ENCODE measurements around the gene IFITM1. TPM values are rescaled to one million over a fixed set of nuclear protein-coding genes. Genes with fewer than 3 reads are reported as not detected.

Gene IFITM1
- total and polyA plus RNA-seq, 9 of the 15 experiments (the other 6 are each of a cell fraction or from before 2014, with no cell fraction given), result 691 to 5,579 (median 974) TPM

DNA sequence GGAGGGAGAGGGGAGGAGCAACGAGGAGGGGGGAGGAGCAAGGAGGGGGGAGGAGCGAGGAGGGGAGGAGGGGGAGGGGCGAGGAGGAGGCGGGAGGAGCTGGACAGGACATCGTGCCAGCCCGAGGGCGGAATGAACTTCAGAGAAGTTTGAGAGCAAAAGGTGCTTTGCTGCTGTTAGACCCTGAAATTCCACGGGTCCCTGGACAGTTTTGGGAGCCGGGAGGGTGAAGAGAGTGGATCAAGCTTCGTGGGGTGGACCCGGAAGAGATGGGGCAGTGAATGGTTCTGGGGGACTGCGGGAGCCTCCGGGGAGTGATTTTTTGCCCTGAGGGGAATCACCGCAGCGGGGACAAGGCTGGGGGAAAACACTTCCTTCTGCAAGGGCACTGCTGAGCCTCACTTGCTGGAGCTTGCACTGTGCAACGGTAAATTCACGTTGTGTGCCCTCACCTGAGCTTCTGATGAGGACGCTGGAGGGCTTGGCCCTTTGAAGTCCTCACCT, 46.3 kb upstream of the IFITM1 start (continued):
- TF ChIP-seq, protein P1, sequence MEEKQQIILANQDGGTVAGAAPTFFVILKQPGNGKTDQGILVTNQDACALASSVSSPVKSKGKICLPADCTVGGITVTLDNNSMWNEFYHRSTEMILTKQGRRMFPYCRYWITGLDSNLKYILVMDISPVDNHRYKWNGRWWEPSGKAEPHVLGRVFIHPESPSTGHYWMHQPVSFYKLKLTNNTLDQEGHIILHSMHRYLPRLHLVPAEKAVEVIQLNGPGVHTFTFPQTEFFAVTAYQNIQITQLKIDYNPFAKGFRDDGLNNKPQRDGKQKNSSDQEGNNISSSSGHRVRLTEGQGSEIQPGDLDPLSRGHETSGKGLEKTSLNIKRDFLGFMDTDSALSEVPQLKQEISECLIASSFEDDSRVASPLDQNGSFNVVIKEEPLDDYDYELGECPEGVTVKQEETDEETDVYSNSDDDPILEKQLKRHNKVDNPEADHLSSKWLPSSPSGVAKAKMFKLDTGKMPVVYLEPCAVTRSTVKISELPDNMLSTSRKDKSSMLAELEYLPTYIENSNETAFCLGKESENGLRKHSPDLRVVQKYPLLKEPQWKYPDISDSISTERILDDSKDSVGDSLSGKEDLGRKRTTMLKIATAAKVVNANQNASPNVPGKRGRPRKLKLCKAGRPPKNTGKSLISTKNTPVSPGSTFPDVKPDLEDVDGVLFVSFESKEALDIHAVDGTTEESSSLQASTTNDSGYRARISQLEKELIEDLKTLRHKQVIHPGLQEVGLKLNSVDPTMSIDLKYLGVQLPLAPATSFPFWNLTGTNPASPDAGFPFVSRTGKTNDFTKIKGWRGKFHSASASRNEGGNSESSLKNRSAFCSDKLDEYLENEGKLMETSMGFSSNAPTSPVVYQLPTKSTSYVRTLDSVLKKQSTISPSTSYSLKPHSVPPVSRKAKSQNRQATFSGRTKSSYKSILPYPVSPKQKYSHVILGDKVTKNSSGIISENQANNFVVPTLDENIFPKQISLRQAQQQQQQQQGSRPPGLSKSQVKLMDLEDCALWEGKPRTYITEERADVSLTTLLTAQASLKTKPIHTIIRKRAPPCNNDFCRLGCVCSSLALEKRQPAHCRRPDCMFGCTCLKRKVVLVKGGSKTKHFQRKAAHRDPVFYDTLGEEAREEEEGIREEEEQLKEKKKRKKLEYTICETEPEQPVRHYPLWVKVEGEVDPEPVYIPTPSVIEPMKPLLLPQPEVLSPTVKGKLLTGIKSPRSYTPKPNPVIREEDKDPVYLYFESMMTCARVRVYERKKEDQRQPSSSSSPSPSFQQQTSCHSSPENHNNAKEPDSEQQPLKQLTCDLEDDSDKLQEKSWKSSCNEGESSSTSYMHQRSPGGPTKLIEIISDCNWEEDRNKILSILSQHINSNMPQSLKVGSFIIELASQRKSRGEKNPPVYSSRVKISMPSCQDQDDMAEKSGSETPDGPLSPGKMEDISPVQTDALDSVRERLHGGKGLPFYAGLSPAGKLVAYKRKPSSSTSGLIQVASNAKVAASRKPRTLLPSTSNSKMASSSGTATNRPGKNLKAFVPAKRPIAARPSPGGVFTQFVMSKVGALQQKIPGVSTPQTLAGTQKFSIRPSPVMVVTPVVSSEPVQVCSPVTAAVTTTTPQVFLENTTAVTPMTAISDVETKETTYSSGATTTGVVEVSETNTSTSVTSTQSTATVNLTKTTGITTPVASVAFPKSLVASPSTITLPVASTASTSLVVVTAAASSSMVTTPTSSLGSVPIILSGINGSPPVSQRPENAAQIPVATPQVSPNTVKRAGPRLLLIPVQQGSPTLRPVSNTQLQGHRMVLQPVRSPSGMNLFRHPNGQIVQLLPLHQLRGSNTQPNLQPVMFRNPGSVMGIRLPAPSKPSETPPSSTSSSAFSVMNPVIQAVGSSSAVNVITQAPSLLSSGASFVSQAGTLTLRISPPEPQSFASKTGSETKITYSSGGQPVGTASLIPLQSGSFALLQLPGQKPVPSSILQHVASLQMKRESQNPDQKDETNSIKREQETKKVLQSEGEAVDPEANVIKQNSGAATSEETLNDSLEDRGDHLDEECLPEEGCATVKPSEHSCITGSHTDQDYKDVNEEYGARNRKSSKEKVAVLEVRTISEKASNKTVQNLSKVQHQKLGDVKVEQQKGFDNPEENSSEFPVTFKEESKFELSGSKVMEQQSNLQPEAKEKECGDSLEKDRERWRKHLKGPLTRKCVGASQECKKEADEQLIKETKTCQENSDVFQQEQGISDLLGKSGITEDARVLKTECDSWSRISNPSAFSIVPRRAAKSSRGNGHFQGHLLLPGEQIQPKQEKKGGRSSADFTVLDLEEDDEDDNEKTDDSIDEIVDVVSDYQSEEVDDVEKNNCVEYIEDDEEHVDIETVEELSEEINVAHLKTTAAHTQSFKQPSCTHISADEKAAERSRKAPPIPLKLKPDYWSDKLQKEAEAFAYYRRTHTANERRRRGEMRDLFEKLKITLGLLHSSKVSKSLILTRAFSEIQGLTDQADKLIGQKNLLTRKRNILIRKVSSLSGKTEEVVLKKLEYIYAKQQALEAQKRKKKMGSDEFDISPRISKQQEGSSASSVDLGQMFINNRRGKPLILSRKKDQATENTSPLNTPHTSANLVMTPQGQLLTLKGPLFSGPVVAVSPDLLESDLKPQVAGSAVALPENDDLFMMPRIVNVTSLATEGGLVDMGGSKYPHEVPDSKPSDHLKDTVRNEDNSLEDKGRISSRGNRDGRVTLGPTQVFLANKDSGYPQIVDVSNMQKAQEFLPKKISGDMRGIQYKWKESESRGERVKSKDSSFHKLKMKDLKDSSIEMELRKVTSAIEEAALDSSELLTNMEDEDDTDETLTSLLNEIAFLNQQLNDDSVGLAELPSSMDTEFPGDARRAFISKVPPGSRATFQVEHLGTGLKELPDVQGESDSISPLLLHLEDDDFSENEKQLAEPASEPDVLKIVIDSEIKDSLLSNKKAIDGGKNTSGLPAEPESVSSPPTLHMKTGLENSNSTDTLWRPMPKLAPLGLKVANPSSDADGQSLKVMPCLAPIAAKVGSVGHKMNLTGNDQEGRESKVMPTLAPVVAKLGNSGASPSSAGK (IDR thresholded peaks at IDR 0.05), result peak; percentile 76; the same call in 1 of the 2 replicates
- TF ChIP-seq, protein P2, sequence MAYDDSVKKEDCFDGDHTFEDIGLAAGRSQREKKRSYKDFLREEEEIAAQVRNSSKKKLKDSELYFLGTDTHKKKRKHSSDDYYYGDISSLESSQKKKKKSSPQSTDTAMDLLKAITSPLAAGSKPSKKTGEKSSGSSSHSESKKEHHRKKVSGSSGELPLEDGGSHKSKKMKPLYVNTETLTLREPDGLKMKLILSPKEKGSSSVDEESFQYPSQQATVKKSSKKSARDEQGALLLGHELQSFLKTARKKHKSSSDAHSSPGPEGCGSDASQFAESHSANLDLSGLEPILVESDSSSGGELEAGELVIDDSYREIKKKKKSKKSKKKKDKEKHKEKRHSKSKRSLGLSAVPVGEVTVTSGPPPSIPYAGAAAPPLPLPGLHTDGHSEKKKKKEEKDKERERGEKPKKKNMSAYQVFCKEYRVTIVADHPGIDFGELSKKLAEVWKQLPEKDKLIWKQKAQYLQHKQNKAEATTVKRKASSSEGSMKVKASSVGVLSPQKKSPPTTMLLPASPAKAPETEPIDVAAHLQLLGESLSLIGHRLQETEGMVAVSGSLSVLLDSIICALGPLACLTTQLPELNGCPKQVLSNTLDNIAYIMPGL (CRISPR knock-in tag; IDR thresholded peaks at IDR 0.05), result no peak
- peak; percentile 64; the same call in 1 of the 2 replicates for TF ChIP-seq ZNF589 (CRISPR knock-in tag; IDR thresholded peaks at IDR 0.05; ENCODE audit: low read depth)
- TF ChIP-seq OTX1 (CRISPR knock-in tag; IDR thresholded peaks at IDR 0.05), result 0 out of 2 replicates have a peak, but pooled peaks have one; percentile 42
- TF ChIP-seq ELF1 (tag; IDR thresholded peaks at IDR 0.05), result 0 out of 2 replicates have a peak, but pooled peaks have one; percentile 35
- peak; percentile 79; the same call in 1 of the 2 replicates for TF ChIP-seq L3MBTL2 (IDR thresholded peaks at IDR 0.05)
- no peak for TF ChIP-seq ZNF766 (CRISPR knock-in tag; conservative IDR thresholded peaks at IDR 0.05)
- TF ChIP-seq TARDBP (IDR thresholded peaks at IDR 0.05), result 0 out of 2 replicates have a peak, but pooled peaks have one; percentile 22
- TF ChIP-seq, protein P3, sequence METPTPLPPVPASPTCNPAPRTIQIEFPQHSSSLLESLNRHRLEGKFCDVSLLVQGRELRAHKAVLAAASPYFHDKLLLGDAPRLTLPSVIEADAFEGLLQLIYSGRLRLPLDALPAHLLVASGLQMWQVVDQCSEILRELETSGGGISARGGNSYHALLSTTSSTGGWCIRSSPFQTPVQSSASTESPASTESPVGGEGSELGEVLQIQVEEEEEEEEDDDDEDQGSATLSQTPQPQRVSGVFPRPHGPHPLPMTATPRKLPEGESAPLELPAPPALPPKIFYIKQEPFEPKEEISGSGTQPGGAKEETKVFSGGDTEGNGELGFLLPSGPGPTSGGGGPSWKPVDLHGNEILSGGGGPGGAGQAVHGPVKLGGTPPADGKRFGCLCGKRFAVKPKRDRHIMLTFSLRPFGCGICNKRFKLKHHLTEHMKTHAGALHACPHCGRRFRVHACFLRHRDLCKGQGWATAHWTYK (CRISPR knock-in tag; IDR thresholded peaks at IDR 0.05), result peak; percentile 32; the same call in 1 of the 2 replicates
- 0 out of 2 replicates have a peak, but pooled peaks have one; percentile 3 for TF ChIP-seq ZFP1 (CRISPR knock-in tag; IDR thresholded peaks at IDR 0.05)
- peak; percentile 87 for TF ChIP-seq PCBP1 (IDR thresholded peaks at IDR 0.05; ENCODE audit: low read depth, low read length, poor library complexity, severe bottlenecking)
- 0 out of 3 replicates have a peak, but pooled peaks of 1 of the 2 experiments have one; percentile 42 for TF ChIP-seq CBX3 (IDR thresholded peaks at IDR 0.05; ENCODE audit: borderline replicate concordance in 1 of 2, low read length in 2 of 2)
- no peak for TF ChIP-seq TRIM24 (IDR thresholded peaks at IDR 0.05)
- no peak for TF ChIP-seq STAT5A (IDR thresholded peaks at IDR 0.05; ENCODE audit: borderline replicate concordance, low read length)

All from K562 (cell line).